Prostate gland (tissue), 2 donors: Measurements from ENCODE around the gene ADARB1.

ENCODE experiments used
- CTCF ChIP-seq, 4 experiments: fragments of 200-600 bp in 2 of 4; fragments of 450-650 bp in 2 of 4; sonication (generic) in 2 of 4; IDR thresholded peaks; 1 replicate in 3 of 4; 2 replicates in 1 of 4; pipeline ENCODE4 v1.5.1; 2016 to 2019; ENCODE audit warnings: antibody characterized with exemption in 4 of 4, mild to moderate bottlenecking in 2 of 4, moderate library complexity in 2 of 4
- POLR2AphosphoS5 ChIP-seq: sonication (generic); formaldehyde crosslinking; IDR thresholded peaks from one replicate; pipeline ENCODE4 v1.6.1; 2017; ENCODE audit warnings: antibody characterized with exemption

GRCh38 chr21:45115141-45115540 is 40.8 kb downstream of the ADARB1 start:
- TF ChIP-seq CTCF (IDR thresholded peaks at IDR 0.05) (no peak), POLR2AphosphoS5 (no peak)
